OCI-LY7 (cell line): ENCODE data around the gene LCP1. TPM values are rescaled to one million over a fixed set of nuclear protein-coding genes. Genes with fewer than 3 reads are reported as not detected.

Source experiments
- BruUV-seq: library from RNA; stranded (reverse); fragments of 400-500 nt; replicated peaks from 2 replicates; lab custom pipeline; 2021; lab: Mats Ljungman, UMichigan
- CTCF ChIA-PET: fragments of 300-600 bp; sonication (Branson Sonifier 250); formaldehyde crosslinking; loops from one replicate; lab custom pipeline; 2022; ENCODE audit warnings: antibody characterized with exemption; ENCODE audit not compliant: unreplicated experiment; lab: Charles Lee
- POLR2A ChIA-PET: fragments of 300-600 bp; sonication (Branson Sonifier 250); formaldehyde crosslinking; loops from one replicate; lab custom pipeline; 2022; ENCODE audit warnings: antibody characterized with exemption; lab: Charles Lee
- DNase-seq: peaks from one replicate; pipeline ENCODE4 v3.0.0-alpha.2; 2015; ENCODE audit warnings: low spot score
- H2AFZ ChIP-seq: fragments of 200-600 bp; sonication (generic), shearing (Covaris generic); 2 replicates; pipeline ENCODE4 v1.6.1; 2014; ENCODE audit warnings: mild to moderate bottlenecking, antibody characterized with exemption, low read length, moderate library complexity
- H3K27ac ChIP-seq: fragments of 200-600 bp; sonication (generic); 2 replicates; pipeline ENCODE4 v1.5.1; 2014; ENCODE audit warnings: mixed run types, low read depth, mild to moderate bottlenecking, moderate library complexity, low read length, inconsistent platforms; ENCODE audit not compliant: poor library complexity, severe bottlenecking
- H3K36me3 ChIP-seq: fragments of 200-600 bp; sonication (generic); 2 replicates; pipeline ENCODE4 v1.6.1; 2014; ENCODE audit warnings: mild to moderate bottlenecking, antibody characterized with exemption, low read length, moderate library complexity, mixed read lengths; ENCODE audit not compliant: insufficient read depth
- H3K4me1 ChIP-seq: fragments of 200-600 bp; sonication (generic); 2 replicates; pipeline ENCODE4 v1.5.1; 2014; ENCODE audit warnings: mild to moderate bottlenecking, low read length; ENCODE audit not compliant: insufficient read depth, poor library complexity, severe bottlenecking
- H3K4me2 ChIP-seq: fragments of 200-600 bp; sonication (generic); 2 replicates; pipeline ENCODE4 v1.6.1; 2014; ENCODE audit warnings: mild to moderate bottlenecking, low read length
- H3K4me3 ChIP-seq: fragments of 200-600 bp; sonication (generic); 2 replicates; pipeline ENCODE4 v1.5.1; 2014; ENCODE audit warnings: mild to moderate bottlenecking, low read depth, low read length; ENCODE audit not compliant: poor library complexity, severe bottlenecking
- H3K79me2 ChIP-seq: fragments of 200-600 bp; sonication (generic); 2 replicates; pipeline ENCODE4 v1.6.1; 2016; ENCODE audit warnings: low read depth, mild to moderate bottlenecking, low read length, moderate library complexity, mixed read lengths; ENCODE audit not compliant: insufficient read depth
- H3K9me2 ChIP-seq: fragments of 200-600 bp; sonication (generic); 2 replicates; pipeline ENCODE4 v1.6.1; 2016; ENCODE audit warnings: mild to moderate bottlenecking, low read length, mixed read lengths; ENCODE audit not compliant: insufficient read depth
- H3K9me3 ChIP-seq: fragments of 200-600 bp; sonication (generic); 2 replicates; pipeline ENCODE4 v1.6.1; 2014; ENCODE audit warnings: mild to moderate bottlenecking, mixed run types, low read length, mixed read lengths
- H4K20me1 ChIP-seq: fragments of 200-600 bp; sonication (generic); 2 replicates; pipeline ENCODE4 v1.6.1; 2014; ENCODE audit warnings: mild to moderate bottlenecking, antibody characterized with exemption, low read length, moderate library complexity, mixed read lengths; ENCODE audit not compliant: insufficient read depth
- EZH2phosphoT487 ChIP-seq: fragments of 200-600 bp; sonication (generic); IDR thresholded peaks from 2 replicates; pipeline ENCODE4 v1.6.1; 2018; ENCODE audit warnings: low read depth, borderline replicate concordance, mild to moderate bottlenecking, mixed run types, antibody characterized with exemption, low read length, moderate library complexity, mixed read lengths
- intact Hi-C: fragments of 100-400 bp; cut with micrococcal nuclease; formaldehyde crosslinking; loops from one replicate; pipeline ENCODE4 v1.10.0; 2022; ENCODE audit not compliant: unreplicated experiment
- total RNA-seq, 2 experiments: library from RNA; depleted of rRNA in 1 of 2; stranded (reverse); fragments of >200 nt in 1 of 2; shearing (Covaris generic) in 1 of 2; gene quantifications; 2 replicates each; pipeline ENCODE4 v1.2.3, GENCODE V29; 2014 to 2022
- TF ChIP-seq, protein P1 (sequence below): fragments of 200-600 bp; sonication (generic); conservative IDR thresholded peaks from 2 replicates; pipeline ENCODE4 v1.5.1; 2014; ENCODE audit warnings: mild to moderate bottlenecking, antibody characterized with exemption, low read length, moderate library complexity, mixed read lengths

The LCP1 gene
- total RNA-seq, 2 experiments from 2014 or later: 292 to 565 TPM

DNA sequence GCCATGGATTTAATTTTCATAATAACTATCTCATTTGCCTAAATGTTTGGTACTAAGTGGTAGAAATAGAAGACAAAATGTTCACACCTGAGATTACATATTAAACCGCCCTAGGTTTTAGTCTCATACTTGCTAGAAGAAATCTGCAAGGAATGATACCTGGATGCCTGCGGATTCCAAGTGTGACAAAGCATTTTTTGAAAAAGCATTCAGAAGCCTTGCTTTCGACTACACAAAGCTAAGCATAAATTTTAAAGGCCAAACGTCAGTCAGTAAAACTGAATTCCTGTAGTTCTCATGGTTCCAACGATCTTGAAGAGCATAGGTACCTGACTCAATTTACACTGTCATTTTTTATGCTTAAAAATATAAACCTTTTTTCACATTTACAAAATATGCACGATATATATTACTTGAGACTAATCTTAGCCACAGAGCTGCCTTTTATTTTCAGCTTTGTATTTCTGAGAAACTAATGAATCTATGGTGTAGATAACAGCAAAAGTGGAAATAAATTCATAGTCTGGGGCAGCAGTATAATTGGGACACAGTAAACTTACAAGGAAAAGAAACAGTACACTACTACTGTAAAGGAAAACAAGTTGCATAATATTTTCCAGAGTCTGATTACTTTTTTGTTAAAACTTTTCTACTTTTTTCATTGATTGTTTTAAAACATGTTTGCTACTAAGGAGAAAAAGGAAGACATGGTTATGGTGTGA is 28.5 kb upstream of the LCP1 start:
- no TSS peak for BruUV-seq
- Histone ChIP-seq H3K36me3 (no peaks in the 10 kb centered on the region), H3K27ac (no peak overlapping the region), H2AFZ (no peak overlapping the region), H3K4me3 (no peak overlapping the region), H3K4me2 (no peak overlapping the region), H4K20me1 (no peaks in the 10 kb centered on the region), H3K9me3 (no peaks in the 10 kb centered on the region), H3K79me2 (no peaks in the 10 kb centered on the region), H3K9me2 (no peaks in the 10 kb centered on the region), H3K4me1 (no peaks in the 10 kb centered on the region)
- CTCF ChIA-PET: no interaction called here
- no peak for DNase-seq
- TF ChIP-seq, protein P1, sequence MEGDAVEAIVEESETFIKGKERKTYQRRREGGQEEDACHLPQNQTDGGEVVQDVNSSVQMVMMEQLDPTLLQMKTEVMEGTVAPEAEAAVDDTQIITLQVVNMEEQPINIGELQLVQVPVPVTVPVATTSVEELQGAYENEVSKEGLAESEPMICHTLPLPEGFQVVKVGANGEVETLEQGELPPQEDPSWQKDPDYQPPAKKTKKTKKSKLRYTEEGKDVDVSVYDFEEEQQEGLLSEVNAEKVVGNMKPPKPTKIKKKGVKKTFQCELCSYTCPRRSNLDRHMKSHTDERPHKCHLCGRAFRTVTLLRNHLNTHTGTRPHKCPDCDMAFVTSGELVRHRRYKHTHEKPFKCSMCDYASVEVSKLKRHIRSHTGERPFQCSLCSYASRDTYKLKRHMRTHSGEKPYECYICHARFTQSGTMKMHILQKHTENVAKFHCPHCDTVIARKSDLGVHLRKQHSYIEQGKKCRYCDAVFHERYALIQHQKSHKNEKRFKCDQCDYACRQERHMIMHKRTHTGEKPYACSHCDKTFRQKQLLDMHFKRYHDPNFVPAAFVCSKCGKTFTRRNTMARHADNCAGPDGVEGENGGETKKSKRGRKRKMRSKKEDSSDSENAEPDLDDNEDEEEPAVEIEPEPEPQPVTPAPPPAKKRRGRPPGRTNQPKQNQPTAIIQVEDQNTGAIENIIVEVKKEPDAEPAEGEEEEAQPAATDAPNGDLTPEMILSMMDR: no peak
- TF ChIP-seq EZH2phosphoT487: no peak
- POLR2A ChIA-PET: interaction anchor here (0.6 to 1.0 kb wide), 3 partner anchors 11 to 95 kb away, joined by 3 to 5 read pairs (median 4); no protein-coding TSS in a partner anchor
- intact Hi-C loops: no loop called here

DNA sequence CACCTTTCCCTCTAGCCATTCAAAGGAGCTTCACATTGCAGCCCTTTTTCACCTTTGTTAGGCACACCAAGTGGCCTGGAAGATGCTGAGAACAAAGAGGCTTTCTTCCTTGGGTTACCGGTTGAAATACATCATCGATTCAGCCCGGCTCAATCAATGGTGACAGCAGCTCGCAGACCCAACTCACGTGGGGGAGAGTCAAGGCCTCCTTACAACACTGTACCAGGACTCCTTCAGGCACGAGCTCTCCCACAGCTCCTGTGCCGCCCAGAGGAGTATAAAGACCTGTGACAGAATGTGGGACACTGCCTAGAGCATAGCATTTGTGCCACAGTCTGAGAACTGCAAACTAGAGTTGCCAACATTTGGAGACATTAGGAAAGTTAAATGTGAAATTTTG is 25.9 kb upstream of the LCP1 start:
- TF ChIP-seq EZH2phosphoT487: no peak
- TF ChIP-seq, protein P1: no peak
- H3K9me2 ChIP-seq: no peaks in the 10 kb centered on the region
- H3K4me1 ChIP-seq: no peaks in the 10 kb centered on the region
- H3K4me3 ChIP-seq: no peak overlapping the region
- H3K36me3 ChIP-seq: no peaks in the 10 kb centered on the region
- no peaks in the 10 kb centered on the region for H3K9me3 ChIP-seq
- POLR2A ChIA-PET: no interaction called here
- BruUV-seq: no TSS peak
- no peaks in the 10 kb centered on the region for H4K20me1 ChIP-seq
- H3K4me2 ChIP-seq: no peak overlapping the region
- no peak overlapping the region for H2AFZ ChIP-seq
- no peak overlapping the region for H3K27ac ChIP-seq
- intact Hi-C loops: no loop called here
- no peak for DNase-seq
- CTCF ChIA-PET: no interaction called here
- no peaks in the 10 kb centered on the region for H3K79me2 ChIP-seq

DNA sequence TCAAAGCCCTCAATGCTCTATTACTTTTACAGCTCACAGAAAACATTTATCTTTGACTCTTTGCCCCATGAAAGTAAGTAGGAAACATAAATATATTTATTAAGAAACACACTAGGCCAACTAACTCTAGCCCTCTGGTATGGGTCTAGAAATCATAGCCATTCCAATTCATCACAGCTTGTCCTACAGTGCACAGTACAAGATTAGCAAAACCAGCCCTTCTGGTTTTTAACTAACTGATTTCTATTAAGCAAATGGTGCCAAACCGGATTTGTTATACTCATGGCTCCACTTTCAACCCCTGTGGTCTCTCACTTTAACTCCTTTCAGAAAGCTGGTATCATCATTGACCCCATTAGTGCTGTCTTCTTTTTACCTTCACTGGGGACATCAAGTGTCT is 24.2 kb upstream of the LCP1 start:
- POLR2A ChIA-PET: no interaction called here
- no peak for DNase-seq
- H3K4me3 ChIP-seq: no peak overlapping the region
- H3K27ac ChIP-seq: no peak overlapping the region
- intact Hi-C loops: no loop called here
- H3K36me3 ChIP-seq: no peaks in the 10 kb centered on the region
- no peak for TF ChIP-seq EZH2phosphoT487
- TF ChIP-seq, protein P1: no peak
- no peaks in the 10 kb centered on the region for H4K20me1 ChIP-seq
- no peaks in the 10 kb centered on the region for H3K9me3 ChIP-seq
- CTCF ChIA-PET: no interaction called here
- no peaks in the 10 kb centered on the region for H3K79me2 ChIP-seq
- H3K4me1 ChIP-seq: no peaks in the 10 kb centered on the region
- no peak overlapping the region for H2AFZ ChIP-seq
- no peaks in the 10 kb centered on the region for H3K9me2 ChIP-seq
- no peak overlapping the region for H3K4me2 ChIP-seq
- no TSS peak for BruUV-seq
